Neural cell (in vitro differentiated cells): ENCODE results near the gene LY6G5B. TPM values are rescaled to one million over a fixed set of nuclear protein-coding genes. Genes with fewer than 3 reads are reported as not detected.
"Not testable (repeated sequence)": the region's sequence is repeated elsewhere in the genome, so short reads cannot be mapped to it uniquely, and the experiment has no call there.

Experiments
- H2AFZ ChIP-seq: fragments of 200-600, 300-800 bp; sonication (generic), shearing (Covaris generic); 2 replicates; pipeline ENCODE4 v1.6.0; 2014; ENCODE audit warnings: low read depth, mild to moderate bottlenecking, antibody characterized with exemption, low read length, moderate library complexity
- H3F3A ChIP-seq: fragments of 200-600 bp; shearing (Covaris generic); 2 replicates; pipeline ENCODE4 v1.6.1; 2016; ENCODE audit warnings: mild to moderate bottlenecking, moderate library complexity, mixed read lengths, antibody characterized with exemption, low read length; ENCODE audit not compliant: insufficient read depth, poor library complexity, severe bottlenecking
- H3K27ac ChIP-seq: fragments of 200-600, 300-800 bp; sonication (generic), shearing (Covaris generic); 2 replicates; pipeline ENCODE4 v1.5.1; 2014; ENCODE audit warnings: mild to moderate bottlenecking, low read length, moderate library complexity
- H3K27me3 ChIP-seq: fragments of 300-800, 200-600 bp; sonication (generic), shearing (Covaris generic); 2 replicates; pipeline ENCODE4 v1.6.0; 2014; ENCODE audit warnings: mild to moderate bottlenecking, low read depth, low read length, moderate library complexity; ENCODE audit not compliant: insufficient read depth
- H3K36me3 ChIP-seq: fragments of 300-800, 200-600 bp; sonication (generic), shearing (Covaris generic); 2 replicates; pipeline ENCODE4 v1.5.1; 2014; ENCODE audit warnings: mild to moderate bottlenecking, antibody characterized with exemption, low read length, moderate library complexity; ENCODE audit not compliant: insufficient read depth
- H3K4me2 ChIP-seq: fragments of 300-800, 200-600 bp; sonication (generic), shearing (Covaris generic); 2 replicates; pipeline ENCODE4 v1.6.0; 2014; ENCODE audit warnings: mild to moderate bottlenecking, low read length
- H3K4me3 ChIP-seq: fragments of 300-800, 200-600 bp; sonication (generic), shearing (Covaris generic); 2 replicates; pipeline ENCODE4 v1.5.1; 2014; ENCODE audit warnings: mild to moderate bottlenecking, low read length, moderate library complexity
- H3K79me2 ChIP-seq: fragments of 200-600 bp; shearing (Covaris generic); replicated peaks from 2 replicates; pipeline ENCODE4 v1.6.0; 2014; ENCODE audit warnings: mild to moderate bottlenecking, low read length, moderate library complexity; ENCODE audit not compliant: insufficient read depth
- H3K9ac ChIP-seq: fragments of 300-800, 200-600 bp; sonication (generic), shearing (Covaris generic); 2 replicates; pipeline ENCODE4 v1.6.1; 2016; ENCODE audit warnings: mild to moderate bottlenecking, low read length, mixed read lengths
- H3K9me2 ChIP-seq: fragments of 200-600 bp; shearing (Covaris generic); 2 replicates; pipeline ENCODE4 v1.6.1; 2016; ENCODE audit warnings: mild to moderate bottlenecking, low read length, mixed read lengths; ENCODE audit not compliant: insufficient read depth
- H3K9me3 ChIP-seq: fragments of 200-600, 300-800 bp; sonication (generic), shearing (Covaris generic); 2 replicates; pipeline ENCODE4 v1.6.1; 2016; ENCODE audit warnings: mild to moderate bottlenecking, mixed run types, low read length, moderate library complexity, mixed read lengths
- H4K20me1 ChIP-seq: fragments of 200-600 bp; shearing (Covaris generic); 2 replicates; pipeline ENCODE4 v1.6.1; 2016; ENCODE audit warnings: mild to moderate bottlenecking, mixed run types; ENCODE audit not compliant: insufficient read depth
- EP300 ChIP-seq: fragments of 450-650 bp; conservative IDR thresholded peaks from 2 replicates; pipeline ENCODE4 v1.6.1; 2014; ENCODE audit warnings: antibody characterized with exemption, mild to moderate bottlenecking, moderate library complexity; ENCODE audit not compliant: poor library complexity, severe bottlenecking
- EZH2 ChIP-seq: fragments of 200-600, 300-800 bp; shearing (Covaris generic), sonication (generic); IDR thresholded peaks from 2 replicates; pipeline ENCODE4 v1.6.1; 2014; ENCODE audit warnings: antibody characterized with exemption, low read length, borderline replicate concordance, mild to moderate bottlenecking; ENCODE audit not compliant: insufficient read depth, poor library complexity, severe bottlenecking
- MXI1 ChIP-seq: fragments of 450-650 bp; conservative IDR thresholded peaks from 2 replicates; pipeline ENCODE4 v1.6.1; 2014; ENCODE audit warnings: antibody characterized with exemption, mild to moderate bottlenecking; ENCODE audit not compliant: poor library complexity, severe bottlenecking
- POLR2AphosphoS5 ChIP-seq: IDR thresholded peaks from 2 replicates; pipeline ENCODE4 v1.6.1; 2012
- RAD21 ChIP-seq: fragments of 450-650 bp; conservative IDR thresholded peaks from 2 replicates; pipeline ENCODE4 v1.6.1; 2014; ENCODE audit warnings: antibody characterized with exemption, mild to moderate bottlenecking, moderate library complexity
- REST ChIP-seq: IDR thresholded peaks from 2 replicates; pipeline ENCODE4 v1.6.1; 2012; ENCODE audit warnings: borderline replicate concordance
- SMC3 ChIP-seq: fragments of 450-650 bp; conservative IDR thresholded peaks from 2 replicates; pipeline ENCODE4 v1.6.1; 2014; ENCODE audit warnings: antibody characterized with exemption, mild to moderate bottlenecking, moderate library complexity; ENCODE audit not compliant: poor library complexity
- TAF1 ChIP-seq: IDR thresholded peaks from 2 replicates; pipeline ENCODE4 v1.6.1; 2012; ENCODE audit warnings: low read depth
- polyA plus RNA-seq: library from polyadenylated mRNA; depleted of rRNA; stranded (reverse); fragments of >200 nt; gene quantifications from 2 replicates; pipeline ENCODE4 v1.2.3, GENCODE V29; 2014

Gene LY6G5B
- polyA plus RNA-seq, 1 donor from 2014 or later, result 4.0 TPM

- Histone ChIP-seq H3K9me2 (no peaks in the 10 kb centered on the region), H3K9me3 (no peaks in the 10 kb centered on the region), H3K4me2 (no peak overlapping the region), H3K79me2 (peaks cover 1% of the 10 kb centered on the region), H3K27me3 (no peaks in the 10 kb centered on the region), H3F3A (no peaks in the 10 kb centered on the region), H3K4me3 (no peak overlapping the region), H3K36me3 (no peaks in the 10 kb centered on the region), H3K27ac (no peak overlapping the region), H4K20me1 (no peaks in the 10 kb centered on the region), H2AFZ (no peak overlapping the region), H3K9ac (no peak overlapping the region)
- no peak for TF ChIP-seq MXI1
- TF ChIP-seq TAF1, result no peak
- no peak for TF ChIP-seq POLR2AphosphoS5
- no peak for TF ChIP-seq EP300
- TF ChIP-seq REST, result no peak
- no peak for TF ChIP-seq EZH2
- TF ChIP-seq RAD21, result no peak
- TF ChIP-seq SMC3, result no peak
Observed at GRCh38 chr6:31707701-31708100, 37.9 kb downstream of the LY6G5B start.

GRCh38 chr6:31708224-31708623 is 38.4 kb downstream of the LY6G5B start:
- no peak overlapping the region for H3K9ac ChIP-seq
- no peak overlapping the region for H3K4me3 ChIP-seq
- TF ChIP-seq POLR2AphosphoS5 (no peak), EP300 (no peak), TAF1 (no peak), EZH2 (no peak), REST (no peak), RAD21 (no peak)
- no peaks in the 10 kb centered on the region for H3K9me2 ChIP-seq
- no peak overlapping the region for H3K27ac ChIP-seq
- H2AFZ ChIP-seq, result no peak overlapping the region
- H3K36me3 ChIP-seq, result no peaks in the 10 kb centered on the region
- no peaks in the 10 kb centered on the region for H3K79me2 ChIP-seq
- no peak overlapping the region for H3K4me2 ChIP-seq
- no peaks in the 10 kb centered on the region for H3K9me3 ChIP-seq
- no peaks in the 10 kb centered on the region for H4K20me1 ChIP-seq
- H3F3A ChIP-seq, result no peaks in the 10 kb centered on the region
- H3K27me3 ChIP-seq, result no peaks in the 10 kb centered on the region

GRCh38 chr6:31709157-31709556 is 39.4 kb downstream of the LY6G5B start:
- not testable (repeated sequence) for H3K79me2 ChIP-seq, H3K4me3 ChIP-seq, H3K9ac ChIP-seq, H3K9me2 ChIP-seq, H3K27ac ChIP-seq, H3K9me3 ChIP-seq, H3K36me3 ChIP-seq, H3K4me2 ChIP-seq, H4K20me1 ChIP-seq, H3K27me3 ChIP-seq, H2AFZ ChIP-seq, H3F3A ChIP-seq
